ENCODE results near the gene IGSF22.

Gene IGSF22

DNA sequence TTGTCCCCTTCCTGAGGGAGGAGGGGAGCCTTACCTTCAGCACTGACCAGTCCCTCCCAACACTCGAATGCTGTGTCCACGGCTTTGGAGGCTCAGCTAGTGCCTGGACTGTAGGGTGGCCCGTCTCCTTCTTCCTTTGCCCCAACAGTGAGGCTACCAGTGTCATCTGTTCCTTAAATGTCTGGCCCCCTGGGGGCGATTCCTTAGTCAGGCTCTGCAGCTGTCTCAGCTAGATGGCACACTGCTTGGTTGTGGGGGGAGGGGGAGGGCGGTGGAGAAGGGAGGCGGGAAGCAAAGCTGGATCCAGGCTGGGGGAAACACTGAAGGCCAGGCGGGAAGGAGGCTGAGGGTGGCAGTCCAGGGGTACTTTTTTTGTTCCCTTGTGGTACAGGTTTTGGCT is at the start of gene IGSF22:
IGSF22 (minus strand) TSS at position 149 of the 400 bp plus-strand sequence. CDS start 1,952 bp downstream, outside the sequence.
- TF ChIP-seq ZNF274 (IDR thresholded peaks at IDR 0.05; ENCODE audit: low read depth, low read length), result no peak
- no peak within 1 kb of the TSS for H3K4me3 ChIP-seq (ENCODE audit: low read length)

DNA sequence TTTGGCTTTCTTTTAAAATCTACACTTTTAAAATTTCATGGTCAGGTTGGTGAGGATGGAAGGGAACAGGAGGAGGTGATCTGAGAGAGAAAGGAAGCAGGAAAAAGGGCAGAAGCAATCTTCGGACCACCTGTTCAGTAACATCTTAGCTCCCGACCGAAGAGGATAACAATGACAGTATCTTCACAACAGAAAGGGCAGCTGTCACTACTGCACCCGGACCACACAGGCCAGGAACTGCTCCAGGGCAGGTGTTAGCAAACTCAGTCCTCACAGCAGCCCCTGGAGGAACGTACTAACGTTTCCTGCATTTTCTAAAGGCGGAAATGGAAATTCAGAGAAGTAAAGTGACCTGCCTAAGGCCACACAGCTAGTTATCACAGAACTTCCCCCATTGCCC is 48.8 kb upstream of the IGSF22 start:
- no peak overlapping the region for H3K4me3 ChIP-seq (ENCODE audit: low read length)
- TF ChIP-seq ZNF274 (IDR thresholded peaks at IDR 0.05; ENCODE audit: low read depth, low read length), result no peak

DNA sequence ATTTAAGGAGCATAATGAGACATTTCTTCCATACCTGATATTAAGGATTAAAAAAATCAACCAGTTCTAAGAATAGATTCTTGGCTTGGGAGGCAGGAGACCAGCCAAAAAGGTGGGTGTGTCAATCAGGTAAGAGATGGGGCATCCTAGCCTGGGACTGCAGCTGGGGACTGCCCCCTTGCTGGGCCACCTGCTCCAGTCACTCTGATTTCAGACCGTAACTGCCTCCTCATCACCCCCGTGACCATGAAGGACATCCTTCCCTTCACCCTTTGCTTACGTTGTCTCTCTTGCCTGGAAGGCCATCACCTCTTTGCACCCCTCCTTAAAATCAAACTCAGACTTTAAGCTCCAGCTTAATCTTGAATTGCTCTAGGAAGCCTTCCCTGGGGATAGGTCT is 47.7 kb upstream of the IGSF22 start:
- TF ChIP-seq ZNF274 (IDR thresholded peaks at IDR 0.05; ENCODE audit: low read depth, low read length), result no peak

DNA sequence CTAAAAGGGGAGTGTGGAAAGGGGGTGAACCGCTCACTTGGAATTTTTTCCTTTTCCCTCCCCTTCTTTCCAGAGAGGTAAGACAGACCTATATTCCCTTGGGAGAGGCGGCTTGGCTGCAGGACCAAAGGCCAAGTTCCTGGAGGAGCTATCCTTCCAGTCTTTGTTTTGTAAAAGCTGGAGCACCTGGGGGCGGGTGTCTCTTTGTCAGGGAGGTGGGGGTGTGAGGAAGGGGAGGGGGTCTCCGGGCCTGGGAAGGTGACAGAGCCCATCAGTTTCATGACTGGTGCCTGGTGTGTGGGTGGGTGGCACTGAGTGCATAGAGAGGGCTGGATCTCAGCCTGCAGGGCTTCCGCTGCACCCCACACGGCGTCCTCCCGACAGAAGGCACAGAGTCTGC is 47.1 kb upstream of the IGSF22 start:
- no peak for TF ChIP-seq ZNF274 (IDR thresholded peaks at IDR 0.05; ENCODE audit: low read depth, low read length)
- no peak overlapping the region for H3K4me3 ChIP-seq (ENCODE audit: low read length)

More for the DNA sequence above, 47.7 kb upstream of the IGSF22 start:
- no peak overlapping the region for H3K4me3 ChIP-seq (ENCODE audit: low read length)

DNA sequence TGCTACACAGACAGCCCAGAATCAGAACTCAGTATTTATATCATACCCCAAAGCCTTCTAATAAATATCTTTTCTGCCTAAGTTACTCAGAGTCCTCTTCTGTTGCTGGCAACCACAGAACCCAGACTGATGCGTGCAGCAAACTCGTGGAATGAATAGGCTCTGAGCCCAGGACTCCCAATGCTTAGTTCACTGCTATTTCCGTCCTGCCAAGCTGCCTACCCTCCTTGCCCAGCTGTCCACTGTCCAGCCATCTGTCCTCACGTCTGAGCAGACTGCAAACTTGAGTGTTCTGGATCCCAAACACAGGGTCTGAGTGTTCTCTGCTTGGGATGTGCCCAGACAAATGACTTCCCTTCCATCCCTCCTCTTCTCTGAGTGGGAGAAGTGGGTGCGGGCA is 46.2 kb upstream of the IGSF22 start:
- no peak for TF ChIP-seq ZNF274 (IDR thresholded peaks at IDR 0.05; ENCODE audit: low read depth, low read length)
- H3K4me3 ChIP-seq (ENCODE audit: low read length), result no peak overlapping the region

DNA sequence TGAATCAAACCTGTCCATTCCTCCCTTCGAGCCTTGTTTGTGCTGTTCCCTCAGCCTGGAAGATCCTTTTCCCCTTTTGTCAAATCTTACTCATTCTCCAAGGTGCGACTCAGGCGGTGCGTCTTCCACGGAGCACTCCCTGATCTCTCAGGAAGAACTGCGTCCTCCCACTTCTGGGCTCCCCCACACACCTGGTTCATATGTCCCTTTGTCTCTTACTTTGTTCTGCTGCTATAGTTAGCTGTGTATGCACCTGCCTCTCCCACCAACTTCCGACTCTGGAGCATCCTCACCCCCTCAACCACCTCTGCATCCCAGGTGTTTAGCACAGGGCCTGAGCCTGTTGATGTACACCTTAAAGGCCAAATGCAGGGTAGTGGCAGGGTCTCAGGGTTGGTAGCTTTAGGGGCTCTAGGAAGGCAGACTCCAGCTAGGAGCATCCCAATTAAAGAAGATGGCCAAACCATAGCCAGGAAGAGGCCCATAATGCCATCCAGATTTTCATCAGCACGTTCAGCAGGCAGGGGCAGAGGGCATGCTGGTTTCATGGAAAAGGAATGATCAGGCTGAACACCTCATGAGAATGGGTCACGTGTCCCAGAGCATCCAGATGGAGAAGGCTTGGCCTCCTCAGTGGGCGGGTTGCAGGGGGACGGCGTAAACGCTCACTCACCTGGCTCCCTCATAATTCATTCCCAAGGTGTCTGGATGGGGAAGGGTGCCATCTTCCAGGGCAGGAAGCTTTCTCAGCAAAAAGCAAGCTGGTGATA is 45.5 kb upstream of the IGSF22 start:
- no peak overlapping the region for H3K4me3 ChIP-seq (ENCODE audit: low read length)
- TF ChIP-seq ZNF274 (IDR thresholded peaks at IDR 0.05; ENCODE audit: low read depth, low read length), result no peak

DNA sequence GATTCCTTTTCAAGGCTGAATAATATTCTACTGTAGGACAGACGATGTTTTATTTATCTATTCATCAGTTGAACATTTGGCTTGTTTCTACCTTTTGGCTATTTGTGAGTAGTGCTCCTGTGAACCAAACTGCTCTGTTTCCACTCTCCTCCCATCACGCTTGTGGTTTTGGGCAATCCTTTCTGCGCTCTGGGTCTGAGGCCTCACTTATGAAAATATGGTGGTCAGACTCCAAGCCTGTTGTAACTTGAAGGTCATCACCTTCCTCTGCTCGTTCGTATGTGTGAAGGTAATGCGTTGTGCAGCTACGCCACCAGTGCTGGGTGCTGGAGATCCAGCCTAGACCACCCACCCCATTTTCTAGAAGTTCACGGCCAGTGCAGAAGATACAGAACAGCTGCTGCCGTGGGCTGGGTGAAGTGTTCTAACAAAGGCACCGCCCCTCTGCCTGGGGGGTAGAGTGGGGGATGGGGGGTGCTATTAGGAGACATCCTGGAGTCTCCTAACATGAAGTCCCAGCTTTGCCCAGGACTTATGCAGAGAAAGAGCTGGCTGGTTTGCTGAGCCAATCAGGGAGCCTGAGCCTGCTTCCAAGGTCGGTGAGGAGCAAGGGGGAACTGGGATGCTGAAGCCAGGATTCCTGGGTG is 44.6 kb upstream of the IGSF22 start:
- no peak for TF ChIP-seq ZNF274 (IDR thresholded peaks at IDR 0.05; ENCODE audit: low read depth, low read length)
- H3K4me3 ChIP-seq (ENCODE audit: low read length), result no peak overlapping the region

DNA sequence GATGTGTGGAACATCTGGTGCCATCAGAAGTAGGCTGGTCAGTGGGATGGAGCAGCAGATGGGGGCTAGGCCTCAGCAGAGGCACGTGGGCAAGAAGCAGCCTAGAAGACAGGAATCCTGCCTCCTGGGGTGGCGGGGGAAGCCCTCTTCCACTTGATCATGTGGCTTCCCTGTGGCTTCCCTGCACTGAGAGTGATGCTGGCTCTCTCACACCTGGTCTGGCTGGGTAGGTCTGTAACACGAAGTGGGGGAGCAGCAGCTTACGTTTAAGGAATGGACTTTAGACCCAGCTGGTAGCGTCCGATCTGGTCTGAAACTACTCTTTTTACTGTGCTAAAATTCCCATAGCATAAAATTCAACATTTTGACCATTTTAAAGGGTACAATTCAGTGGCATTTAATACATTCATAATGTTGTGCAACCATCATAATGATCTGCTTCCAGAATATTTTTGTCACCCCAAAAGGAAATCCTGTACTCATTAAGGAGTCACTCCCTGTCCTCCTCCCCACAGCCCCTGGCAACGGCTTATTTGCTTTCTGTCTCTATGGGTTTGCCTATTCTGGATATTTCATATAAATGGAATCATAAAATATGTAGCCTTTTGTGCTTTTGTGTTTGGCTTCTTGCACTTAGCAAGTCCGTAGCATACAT is 43.9 kb upstream of the IGSF22 start:
- TF ChIP-seq ZNF274 (IDR thresholded peaks at IDR 0.05; ENCODE audit: low read depth, low read length), result no peak
- no peak overlapping the region for H3K4me3 ChIP-seq (ENCODE audit: low read length)

DNA sequence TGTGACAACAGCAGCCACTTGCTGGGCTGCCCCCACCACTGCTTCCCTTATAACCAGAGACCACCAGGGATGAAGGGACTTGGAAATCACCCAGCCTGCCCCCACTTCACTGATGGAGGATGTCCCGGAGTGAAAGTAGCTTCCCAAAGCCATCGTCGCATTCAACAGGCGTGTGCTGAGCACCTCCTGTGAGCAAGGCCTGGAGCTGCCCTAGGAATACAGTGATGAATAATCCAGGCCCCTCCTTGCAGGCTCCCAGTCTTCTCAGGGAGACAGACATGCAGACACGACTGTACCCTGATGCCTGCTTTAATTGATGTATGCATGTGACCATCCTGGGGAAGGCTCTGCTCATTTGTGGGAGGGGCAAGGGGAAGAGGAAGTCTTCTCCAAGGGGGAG is 43.0 kb upstream of the IGSF22 start:
- no peak overlapping the region for H3K4me3 ChIP-seq (ENCODE audit: low read length)
- TF ChIP-seq ZNF274 (IDR thresholded peaks at IDR 0.05; ENCODE audit: low read depth, low read length), result no peak

DNA sequence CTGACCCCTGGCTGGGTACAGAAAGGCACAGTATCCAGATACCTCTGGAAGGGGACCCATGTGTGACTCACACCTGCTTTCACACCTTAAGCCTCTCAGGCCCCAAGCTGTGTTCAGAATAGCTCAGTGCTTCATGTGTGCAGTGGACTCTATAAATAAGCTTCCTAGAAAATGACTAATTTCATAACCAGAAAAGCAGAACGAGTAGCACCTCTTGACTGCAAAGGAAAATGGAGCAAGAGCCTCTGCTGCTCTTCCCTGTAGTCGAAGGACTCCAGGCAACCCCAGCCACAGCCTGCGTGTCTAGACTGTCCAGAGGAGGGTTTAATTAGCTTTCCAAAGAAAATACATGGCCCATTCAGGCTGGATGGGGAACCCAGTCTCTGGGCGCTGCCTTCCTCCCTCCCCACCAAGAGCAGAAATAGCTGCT is 42.5 kb upstream of the IGSF22 start:
- no peak overlapping the region for H3K4me3 ChIP-seq (ENCODE audit: low read length)
- TF ChIP-seq ZNF274 (IDR thresholded peaks at IDR 0.05; ENCODE audit: low read depth, low read length), result no peak

DNA sequence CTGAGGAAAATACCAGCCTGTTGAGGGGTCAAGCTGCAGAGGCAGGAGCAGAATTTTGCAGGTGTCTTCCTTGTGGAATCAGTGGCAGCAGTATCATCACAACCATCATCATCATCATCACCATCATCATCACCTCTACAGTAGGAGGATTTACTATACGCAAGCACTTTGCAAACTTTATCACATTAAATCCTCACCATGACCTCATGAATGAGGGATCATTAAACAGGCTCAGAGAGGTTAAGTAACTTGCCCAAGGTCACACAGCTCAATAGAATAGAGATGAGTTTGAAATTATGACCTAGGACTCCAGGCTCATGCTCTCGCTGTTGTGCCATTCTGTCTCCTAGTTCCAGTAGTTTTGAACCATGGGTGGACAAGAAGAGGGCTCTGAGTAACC is 40.0 kb upstream of the IGSF22 start:
- no peak for TF ChIP-seq ZNF274 (IDR thresholded peaks at IDR 0.05; ENCODE audit: low read depth, low read length)
- H3K4me3 ChIP-seq (ENCODE audit: low read length), result no peak overlapping the region

DNA sequence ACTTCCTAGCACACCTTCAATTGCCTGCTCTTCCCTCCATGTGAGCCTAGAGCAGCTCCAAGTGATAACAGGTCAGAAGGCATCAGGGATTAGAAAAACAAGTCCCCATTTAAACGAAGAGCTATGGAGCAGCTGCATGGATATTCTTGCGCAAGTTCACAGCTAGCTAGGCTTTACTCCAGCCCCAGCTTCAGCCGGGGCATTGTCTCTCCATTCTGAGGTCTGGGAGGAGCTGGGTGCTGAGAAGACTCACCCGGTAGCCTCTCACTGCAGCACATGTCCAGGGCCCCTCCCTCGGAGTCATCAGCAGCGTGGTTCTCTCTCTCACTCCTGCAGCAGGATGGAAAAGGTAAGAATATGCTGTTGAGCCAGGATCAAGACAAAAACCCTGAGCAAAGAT is 39.6 kb upstream of the IGSF22 start:
- no peak overlapping the region for H3K4me3 ChIP-seq (ENCODE audit: low read length)
- TF ChIP-seq ZNF274 (IDR thresholded peaks at IDR 0.05; ENCODE audit: low read depth, low read length), result no peak

DNA sequence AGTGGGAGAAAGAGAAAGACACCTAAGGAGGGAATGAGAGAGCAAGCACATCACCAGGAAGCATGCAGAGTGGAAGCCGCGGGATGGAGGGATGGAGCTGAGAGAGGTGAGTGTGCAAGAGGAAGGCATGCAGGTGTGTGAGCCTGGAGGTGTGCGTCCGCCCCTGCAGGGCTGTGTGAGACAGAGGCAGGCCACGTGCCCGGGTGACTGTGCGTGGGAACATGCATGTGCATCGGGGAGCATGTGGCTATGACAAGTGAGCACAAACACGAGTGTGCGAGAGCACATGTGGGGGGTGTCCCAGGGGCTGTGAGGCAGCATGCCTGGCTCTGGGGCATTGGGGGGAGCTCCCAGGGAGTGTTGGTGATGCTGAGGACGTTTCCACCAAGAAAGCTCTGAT is 35.8 kb upstream of the IGSF22 start:
- no peak overlapping the region for H3K4me3 ChIP-seq (ENCODE audit: low read length)
- no peak for TF ChIP-seq ZNF274 (IDR thresholded peaks at IDR 0.05; ENCODE audit: low read depth, low read length)

DNA sequence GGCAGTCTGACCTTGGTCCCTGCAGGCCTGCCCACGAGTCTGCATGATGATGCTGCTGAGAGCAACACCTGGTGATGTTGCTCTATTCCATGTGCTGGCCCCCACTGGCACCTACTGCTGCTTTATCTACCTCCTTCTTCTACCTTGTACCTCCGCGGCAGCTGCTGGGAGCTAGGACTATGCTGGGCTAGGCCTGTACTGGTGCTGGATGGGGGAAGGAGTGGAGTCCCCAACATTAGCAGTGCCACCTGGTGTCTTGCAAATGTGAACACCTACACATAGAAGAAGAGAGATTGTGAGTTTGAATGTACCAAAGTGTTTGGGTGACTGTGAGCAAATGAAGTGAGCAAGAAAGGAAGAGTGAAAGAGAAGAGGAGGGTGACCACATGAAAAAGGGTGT is 35.2 kb upstream of the IGSF22 start:
- H3K4me3 ChIP-seq (ENCODE audit: low read length), result no peak overlapping the region
- no peak for TF ChIP-seq ZNF274 (IDR thresholded peaks at IDR 0.05; ENCODE audit: low read depth, low read length)

DNA sequence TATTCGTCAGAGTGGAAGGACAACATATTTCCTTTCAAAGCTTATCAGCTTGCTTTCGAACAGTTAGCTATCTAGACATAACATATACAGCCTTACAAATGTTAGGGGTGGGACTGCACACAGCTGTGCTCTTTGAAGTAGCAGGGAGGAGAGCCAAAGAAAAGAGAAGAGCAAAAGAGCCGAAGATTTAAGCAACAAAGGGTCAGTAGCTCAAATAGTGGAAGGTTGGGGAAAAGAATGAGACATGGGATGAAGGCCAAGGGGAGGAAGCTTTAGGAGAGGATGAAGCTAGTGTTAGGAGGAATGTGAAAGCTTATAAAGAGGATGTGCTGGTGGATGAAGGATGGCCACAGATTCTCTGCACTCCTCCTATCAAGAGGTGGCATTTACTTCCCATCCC is 31.8 kb upstream of the IGSF22 start:
- no peak for TF ChIP-seq ZNF274 (IDR thresholded peaks at IDR 0.05; ENCODE audit: low read depth, low read length)
- no peak overlapping the region for H3K4me3 ChIP-seq (ENCODE audit: low read length)

Data from GM08714 (cell line).